IMR-90 (cell line): ENCODE measurements around the gene ADGRD2. TPM values are rescaled to one million over a fixed set of nuclear protein-coding genes. Genes with fewer than 3 reads are reported as not detected.
A peak's percentile ranks its signal among the peaks of the same experiment; 100 is the strongest.

Experiments
- ATAC-seq: fragments of 200-7000 bp; cut with Tn5 transposase; 2 replicates; pipeline ENCODE4 v1.9.1; 2020; ENCODE audit warnings: low read depth, mild to moderate bottlenecking, moderate library complexity
- BruUV-seq: library from RNA; stranded (reverse); fragments of 400-500 nt; replicated peaks from 2 replicates; lab custom pipeline; 2021; lab: Mats Ljungman, UMichigan
- CTCF ChIA-PET: fragments of 300-600 bp; formaldehyde crosslinking; extraction: SDS; loops from one replicate; lab custom pipeline; 2021; ENCODE audit warnings: antibody characterized with exemption; lab: Yijun Ruan, JAX
- POLR2A ChIA-PET: fragments of 300-600 bp; sonication (Branson Sonifier 250); formaldehyde crosslinking; loops from one replicate; lab custom pipeline; 2022; ENCODE audit warnings: antibody characterized with exemption; ENCODE audit not compliant: unreplicated experiment; lab: Charles Lee
- DNase-seq: peaks from one replicate; pipeline ENCODE4 v3.0.0; 2013
- H2AFZ ChIP-seq: replicated peaks from 2 replicates; pipeline ENCODE3; 2013; ENCODE audit warnings: low read length, mild to moderate bottlenecking; ENCODE audit not compliant: poor library complexity
- H2AK5ac ChIP-seq: 2 replicates; pipeline ENCODE4 v1.6.1; 2013; ENCODE audit warnings: low read depth, low read length, inconsistent platforms
- H2AK9ac ChIP-seq: replicated peaks from 2 replicates; pipeline ENCODE3; 2013; ENCODE audit warnings: mild to moderate bottlenecking, low read depth, low read length, moderate library complexity; ENCODE audit not compliant: poor library complexity
- H2BK120ac ChIP-seq: 2 replicates; pipeline ENCODE4 v1.6.1; 2013; ENCODE audit warnings: low read depth, low read length, inconsistent platforms
- H2BK15ac ChIP-seq: 3 replicates; pipeline ENCODE4 v1.6.1; 2013; ENCODE audit warnings: low read depth, low read length, inconsistent platforms
- H2BK20ac ChIP-seq: 2 replicates; pipeline ENCODE4 v1.6.1; 2013; ENCODE audit warnings: low read depth, mild to moderate bottlenecking, inconsistent platforms, low read length, moderate library complexity
- H2BK5ac ChIP-seq: 2 replicates; pipeline ENCODE4 v1.6.1; 2013; ENCODE audit warnings: mild to moderate bottlenecking, low read depth, low read length, inconsistent platforms; ENCODE audit not compliant: poor library complexity, severe bottlenecking
- H3K14ac ChIP-seq: replicated peaks from 2 replicates; pipeline ENCODE4 v1.6.1; 2013; ENCODE audit warnings: low read depth, low read length, inconsistent platforms
- H3K18ac ChIP-seq: 2 replicates; pipeline ENCODE4 v1.6.1; 2013; ENCODE audit warnings: low read depth, low read length, control low read depth
- H3K23ac ChIP-seq: 2 replicates; pipeline ENCODE4 v1.6.1; 2013; ENCODE audit warnings: low read depth, low read length, inconsistent platforms
- H3K27ac ChIP-seq: 2 replicates; pipeline ENCODE4 v1.5.1; 2013; ENCODE audit warnings: mild to moderate bottlenecking, control low read depth, low read length; ENCODE audit not compliant: insufficient read depth
- H3K27me3 ChIP-seq: 2 replicates; pipeline ENCODE4 v1.6.1; 2013; ENCODE audit warnings: low read length; ENCODE audit not compliant: control insufficient read depth, insufficient read depth
- H3K36me3 ChIP-seq: 2 replicates; pipeline ENCODE4 v1.6.1; 2013; ENCODE audit warnings: low read length, mixed read lengths; ENCODE audit not compliant: control insufficient read depth, insufficient read depth
- H3K4ac ChIP-seq: 2 replicates; pipeline ENCODE4 v1.6.1; 2013; ENCODE audit warnings: low read depth, low read length, inconsistent platforms
- H3K4me1 ChIP-seq: 2 replicates; pipeline ENCODE4 v1.6.1; 2013; ENCODE audit warnings: low read length, mixed read lengths; ENCODE audit not compliant: control insufficient read depth, insufficient read depth
- H3K4me2 ChIP-seq: 2 replicates; pipeline ENCODE4 v1.6.1; 2013; ENCODE audit warnings: low read depth, mild to moderate bottlenecking, control low read depth, low read length, moderate library complexity
- H3K4me3 ChIP-seq: 2 replicates; pipeline ENCODE4 v1.5.1; 2013; ENCODE audit warnings: low read depth, mild to moderate bottlenecking, control low read depth, low read length, moderate library complexity; ENCODE audit not compliant: insufficient read depth
- H3K56ac ChIP-seq: 2 replicates; pipeline ENCODE4 v1.6.1; 2013; ENCODE audit warnings: low read length, inconsistent platforms; ENCODE audit not compliant: insufficient read depth; ENCODE audit errors: extremely low read depth
- H3K79me1 ChIP-seq, 2 experiments: 2 replicates each; pipeline ENCODE4 v1.6.1; 2013; ENCODE audit warnings: low read length in 2 of 2, inconsistent platforms in 1 of 2, low read depth in 1 of 2
- H3K9ac ChIP-seq: 2 replicates; pipeline ENCODE4 v1.6.1; 2013; ENCODE audit warnings: low read depth, low read length, control low read depth
- H3K9me1 ChIP-seq: 2 replicates; pipeline ENCODE4 v1.6.1; 2013; ENCODE audit warnings: low read length, inconsistent platforms; ENCODE audit not compliant: insufficient read depth
- H3K9me3 ChIP-seq: 2 replicates; pipeline ENCODE4 v1.6.1; 2013; ENCODE audit warnings: low read length; ENCODE audit not compliant: control insufficient read depth, insufficient read depth
- H4K20me1 ChIP-seq: 2 replicates; pipeline ENCODE4 v1.6.1; 2013; ENCODE audit warnings: low read length, inconsistent platforms; ENCODE audit not compliant: insufficient read depth
- H4K5ac ChIP-seq: 2 replicates; pipeline ENCODE4 v1.6.1; 2013; ENCODE audit warnings: mild to moderate bottlenecking, low read depth, low read length, control low read depth
- H4K8ac ChIP-seq, 2 experiments: 2 replicates each; pipeline ENCODE4 v1.6.1; 2013; ENCODE audit warnings: low read depth in 2 of 2, low read length in 2 of 2, control low read depth in 1 of 2, inconsistent platforms in 1 of 2
- H4K91ac ChIP-seq: 2 replicates; pipeline ENCODE4 v1.6.1; 2013; ENCODE audit warnings: low read depth, low read length, inconsistent platforms; ENCODE audit not compliant: insufficient read depth
- CEBPB ChIP-seq: IDR thresholded peaks from 2 replicates; pipeline ENCODE4 v1.6.1; 2012; ENCODE audit warnings: low read depth, low read length, improper control_type of control experiment
- FOS ChIP-seq: fragments of 150-350 bp; IDR thresholded peaks from 2 replicates; pipeline ENCODE4 v1.6.1; 2016; ENCODE audit warnings: low read depth, low read length
- MAFK ChIP-seq: IDR thresholded peaks from 2 replicates; pipeline ENCODE4 v1.6.1; 2012; ENCODE audit warnings: low read depth, low read length, improper control_type of control experiment
- MAZ ChIP-seq: IDR thresholded peaks from 2 replicates; pipeline ENCODE4 v1.6.1; 2012; ENCODE audit warnings: low read depth, mild to moderate bottlenecking, low read length, improper control_type of control experiment, moderate library complexity, borderline replicate concordance
- POLR2A ChIP-seq: IDR thresholded peaks from 2 replicates; pipeline ENCODE4 v1.6.1; 2012; ENCODE audit warnings: mild to moderate bottlenecking, low read depth, low read length
- RCOR1 ChIP-seq: IDR thresholded peaks from 2 replicates; pipeline ENCODE4 v1.6.1; 2012; ENCODE audit warnings: mild to moderate bottlenecking, low read length, improper control_type of control experiment; ENCODE audit not compliant: insufficient replicate concordance
- SMC3 ChIP-seq: fragments of 150-350 bp; IDR thresholded peaks from 2 replicates; pipeline ENCODE4 v1.6.1; 2016; ENCODE audit warnings: low read depth, mild to moderate bottlenecking, antibody characterized with exemption, low read length, moderate library complexity
- WGBS, 2 experiments: methylation state at CpG; one replicate each; pipeline versions ENCODE4 v1.1.5 to v1.1.7; 2013; ENCODE audit warnings: missing lambda C conversion rate in 2 of 2; ENCODE audit not compliant: insufficient read length in 1 of 2; ENCODE audit errors: extremely low coverage in 2 of 2; 5-methylcytosine and 5-hydroxymethylcytosine counted together
- dilution Hi-C: fragments of 300-500 bp; cut with HindIII; formaldehyde crosslinking; loops from one replicate; pipeline ENCODE4 v1.14.3; 2018; ENCODE audit warnings: low sequenced_read_pairs; ENCODE audit not compliant: unreplicated experiment
- in situ Hi-C: fragments of 300-500 bp; cut with MboI; formaldehyde crosslinking; loops from 3 replicates; pipeline ENCODE4 v1.14.3; 2019; ENCODE audit warnings: low sequenced_read_pairs, inconsistent platforms, mixed read lengths
- intact Hi-C: fragments of 100-400 bp; cut with micrococcal nuclease; formaldehyde crosslinking; loops from 2 replicates; pipeline ENCODE4 v1.10.0; 2022
- polyA plus RNA-seq, 3 experiments: library from polyadenylated mRNA; depleted of rRNA; stranded (reverse); fragments of >200 nt; gene quantifications; 2 replicates each; pipeline ENCODE4 v1.2.3, GENCODE V29; 2012; ENCODE audit warnings: low replicate concordance in 1 of 3
- total RNA-seq: library from RNA; depleted of rRNA; stranded (reverse); fragments of >200 nt; gene quantifications from 2 replicates; pipeline ENCODE4 v1.2.3, GENCODE V29; 2012
- TF ChIP-seq, protein P1 (sequence below): fragments of 150-350 bp; IDR thresholded peaks from 2 replicates; pipeline ENCODE4 v1.6.1; 2017; ENCODE audit warnings: mild to moderate bottlenecking, antibody characterized with exemption, low read length, low read depth

Gene ADGRD2
- total and polyA plus RNA-seq, 2 of the 4 experiments (the other 2 are of a cell fraction): not detected

DNA sequence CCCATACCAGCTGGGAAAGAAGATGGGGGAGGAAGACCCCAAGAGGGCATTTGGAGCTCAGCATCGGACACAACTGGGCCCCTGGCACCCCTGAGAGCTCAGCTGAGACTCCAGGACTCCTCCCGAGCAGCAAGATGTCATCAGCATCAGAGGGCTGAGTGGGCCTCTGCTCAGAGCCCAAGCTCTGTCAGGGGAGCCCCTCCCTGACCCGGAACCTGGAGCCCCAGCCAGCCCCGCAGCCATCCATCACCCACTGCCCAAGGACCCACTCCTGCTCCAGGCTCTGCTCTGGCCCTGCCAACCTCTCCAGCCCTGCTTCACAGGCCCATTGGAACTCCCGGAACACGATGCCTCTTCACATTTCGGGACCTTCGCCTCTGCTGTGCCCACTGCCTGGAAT is 47.2 kb downstream of the ADGRD2 start:
- Histone ChIP-seq H2BK120ac (no peak overlapping the region), H3K36me3 (no peaks in the 10 kb centered on the region), H3K4ac (no peak overlapping the region), H4K91ac (no peak overlapping the region), H3K4me2 (no peak overlapping the region), H3K4me3 (no peak overlapping the region), H3K9ac (no peak overlapping the region), H3K18ac (no peak overlapping the region), H4K5ac (no peak overlapping the region), H2AK5ac (no peak overlapping the region), H2BK15ac (no peak overlapping the region), H3K23ac (no peak overlapping the region), H4K20me1 (peaks cover 3% of the 10 kb centered on the region; the same call in 1 of the 2 replicates), H2BK5ac (no peak overlapping the region), H4K8ac (no peak overlapping the region), H3K4me1 (no peaks in the 10 kb centered on the region), H3K14ac (no peak overlapping the region), H3K27ac (no peak overlapping the region), H2BK20ac (no peak overlapping the region), H2AK9ac (no peak overlapping the region), H3K79me1 (no peaks in the 10 kb centered on the region), H2AFZ (peak overlapping the region; percentile 29), H3K27me3 (peaks cover 90% of the 10 kb centered on the region), H3K9me1 (no peaks in the 10 kb centered on the region), H3K56ac (no peak overlapping the region), H3K9me3 (peaks cover 2% of the 10 kb centered on the region; the same call in 1 of the 2 replicates)
- no peak for TF ChIP-seq FOS
- no peak for TF ChIP-seq POLR2A
- no peak for TF ChIP-seq MAFK
- no peak for TF ChIP-seq CEBPB
- TF ChIP-seq MAZ: no peak
- TF ChIP-seq, protein P1, sequence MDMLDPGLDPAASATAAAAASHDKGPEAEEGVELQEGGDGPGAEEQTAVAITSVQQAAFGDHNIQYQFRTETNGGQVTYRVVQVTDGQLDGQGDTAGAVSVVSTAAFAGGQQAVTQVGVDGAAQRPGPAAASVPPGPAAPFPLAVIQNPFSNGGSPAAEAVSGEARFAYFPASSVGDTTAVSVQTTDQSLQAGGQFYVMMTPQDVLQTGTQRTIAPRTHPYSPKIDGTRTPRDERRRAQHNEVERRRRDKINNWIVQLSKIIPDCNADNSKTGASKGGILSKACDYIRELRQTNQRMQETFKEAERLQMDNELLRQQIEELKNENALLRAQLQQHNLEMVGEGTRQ: no peak
- TF ChIP-seq RCOR1: no peak
- no peak for TF ChIP-seq SMC3
- no TSS peak for BruUV-seq
- 70% methylated on average over 5 of the region's 8 CpGs; no CpG with 5 or more reads in 1 of the 2 experiments for WGBS, 2 experiments
- intact Hi-C loops: no loop called here
- dilution Hi-C loops: no loop called here
- in situ Hi-C loops: no loop called here
- ChIA-PET CTCF (no interaction called here), POLR2A (no interaction called here)
- DNase-seq: no peak
- no peak for ATAC-seq
